ENCODE measurements around the gene VPS37C.

Gene VPS37C

GRCh38 chr11:61119055-61119454 lies 42.2 kb downstream of the VPS37C start:
- DNase-seq (ENCODE audit: low spot score) (no peak), FAIRE-seq (no peak)

GRCh38 chr11:61118406-61118805 lies 42.8 kb downstream of the VPS37C start:
- FAIRE-seq, result no peak
- DNase-seq (ENCODE audit: low spot score), result no peak

GRCh38 chr11:61118004-61118403 lies 43.2 kb downstream of the VPS37C start:
- no peak for FAIRE-seq
- DNase-seq (ENCODE audit: low spot score), result no peak

- no peak for DNase-seq (ENCODE audit: low spot score)
- FAIRE-seq, result no peak
Observed at GRCh38 chr11:61117168-61117520, 44.1 kb downstream of the VPS37C start.

GRCh38 chr11:61116426-61117167 lies 44.6 kb downstream of the VPS37C start:
- DNase-seq (ENCODE audit: low spot score), result no peak
- no peak for FAIRE-seq

GRCh38 chr11:61115498-61116224 lies 45.6 kb downstream of the VPS37C start:
- FAIRE-seq (no peak), DNase-seq (ENCODE audit: low spot score) (no peak)

- no peak for DNase-seq (ENCODE audit: low spot score)
- FAIRE-seq, result no peak
Observed at GRCh38 chr11:61114913-61115312, 46.3 kb downstream of the VPS37C start.

- DNase-seq (ENCODE audit: low spot score), result no peak
- FAIRE-seq, result no peak
Observed at GRCh38 chr11:61113201-61113600, 48.0 kb downstream of the VPS37C start.

GRCh38 chr11:61112575-61112974 lies 48.7 kb downstream of the VPS37C start:
- DNase-seq (ENCODE audit: low spot score), result no peak
- FAIRE-seq, result no peak

- no peak for FAIRE-seq
- DNase-seq (ENCODE audit: low spot score), result no peak
Observed at GRCh38 chr11:61111786-61112517, 49.3 kb downstream of the VPS37C start.

GRCh38 chr11:61111050-61111435 lies 50.2 kb downstream of the VPS37C start:
- no peak for FAIRE-seq
- DNase-seq (ENCODE audit: low spot score), result no peak

- DNase-seq (ENCODE audit: low spot score) (no peak), FAIRE-seq (no peak)
Observed at GRCh38 chr11:61110255-61111049, 50.8 kb downstream of the VPS37C start.

GRCh38 chr11:61109671-61110070 lies 51.6 kb downstream of the VPS37C start:
- FAIRE-seq (no peak), DNase-seq (ENCODE audit: low spot score) (no peak)

GRCh38 chr11:61108847-61109585 lies 52.2 kb downstream of the VPS37C start:
- no peak for DNase-seq (ENCODE audit: low spot score)
- no peak for FAIRE-seq

GRCh38 chr11:61107888-61108287 lies 53.3 kb downstream of the VPS37C start:
- DNase-seq (ENCODE audit: low spot score) (no peak), FAIRE-seq (no peak)

- no peak for DNase-seq (ENCODE audit: low spot score)
- FAIRE-seq, result no peak
Observed at GRCh38 chr11:61106894-61107470, 54.2 kb downstream of the VPS37C start.

- FAIRE-seq (no peak), DNase-seq (ENCODE audit: low spot score) (no peak)
Observed at GRCh38 chr11:61106296-61106695, 54.9 kb downstream of the VPS37C start.

GRCh38 chr11:61104963-61105362 lies 56.3 kb downstream of the VPS37C start:
- DNase-seq (ENCODE audit: low spot score) (no peak), FAIRE-seq (no peak)

- no peak for FAIRE-seq
- no peak for DNase-seq (ENCODE audit: low spot score)
Observed at GRCh38 chr11:61103851-61104423, 57.3 kb downstream of the VPS37C start.

Measured in RCC 7860 (cell line).